Measurements from ENCODE around the gene CEP112.

GRCh38 chr17:65918500-65918899, 273.4 kb downstream of the CEP112 start:
- TF ChIP-seq CTCF (conservative IDR thresholded peaks at IDR 0.05; ENCODE audit: low read depth in 2 of 2) (no peak), EZH2 (IDR thresholded peaks at IDR 0.05; ENCODE audit: low read depth, unreplicated experiment) (no peak), ZNF114 (CRISPR knock-in tag; IDR thresholded peaks at IDR 0.05) (no peak), ZNF331 (CRISPR knock-in tag; IDR thresholded peaks at IDR 0.05; ENCODE audit: low read depth) (no peak), CREB1 (CRISPR knock-in tag; IDR thresholded peaks at IDR 0.05; ENCODE audit: low read depth) (no peak), POLR2AphosphoS5 (IDR thresholded peaks at IDR 0.05; ENCODE audit: low read depth) (no peak), EZH2phosphoT487 (IDR thresholded peaks at IDR 0.05; ENCODE audit: unreplicated experiment) (no peak), REST (IDR thresholded peaks at IDR 0.05; ENCODE audit: unreplicated experiment) (no peak), JUNB (IDR thresholded peaks at IDR 0.05; ENCODE audit: unreplicated experiment) (no peak), ETS1 (IDR thresholded peaks at IDR 0.05) (no peak), STAT1 (IDR thresholded peaks at IDR 0.05; ENCODE audit: unreplicated experiment) (no peak), NANOG (IDR thresholded peaks at IDR 0.05; ENCODE audit: borderline replicate concordance) (no peak), ZNF462 (CRISPR knock-in tag; IDR thresholded peaks at IDR 0.05) (no peak)
